GM12878 (cell line): ENCODE results near the gene CIRBP. TPM values are rescaled to one million over a fixed set of nuclear protein-coding genes. Genes with fewer than 3 reads are reported as not detected.
A peak's percentile ranks its signal among the peaks of the same experiment; 100 is the strongest.

ENCODE experiments used
- ATAC-seq: fragments of 200-7000 bp; cut with Tn5 transposase; 3 replicates; pipeline ENCODE4 v1.9.1; 2020; ENCODE audit warnings: mild to moderate bottlenecking, moderate library complexity
- BruUV-seq: library from RNA; stranded (reverse); fragments of 400-500 nt; replicated peaks from 2 replicates; lab custom pipeline; 2021; lab: Mats Ljungman, UMichigan
- CTCF ChIA-PET: fragments of 300-600 bp; sonication (Branson Sonifier 250); formaldehyde crosslinking; extraction: SDS; loops from one replicate; lab custom pipeline; 2021; ENCODE audit warnings: inconsistent platforms; lab: Yijun Ruan, JAX
- POLR2A ChIA-PET: fragments of 350-600 bp; formaldehyde crosslinking; extraction: SDS; loops from one replicate; lab custom pipeline; 2021; ENCODE audit warnings: inconsistent platforms; lab: Charles Lee
- RAD21 ChIA-PET: fragments of 300-600 bp; sonication (Branson Sonifier 250); formaldehyde crosslinking; loops from one replicate; lab custom pipeline; 2023; ENCODE audit warnings: antibody characterized with exemption; ENCODE audit not compliant: unreplicated experiment; lab: Charles Lee
- SMC1A ChIA-PET: fragments of 300-600 bp; sonication (Branson Sonifier 250); formaldehyde crosslinking; loops from one replicate; lab custom pipeline; 2023; ENCODE audit not compliant: unreplicated experiment, uncharacterized antibody; lab: Charles Lee
- DNase-seq: peaks from one replicate; pipeline ENCODE4 v3.0.0-alpha.2; 2011; ENCODE audit warnings: low read depth, low spot score
- FAIRE-seq: peaks from 3 replicates; lab custom pipeline; 2011; peaks lifted over from hg19 to GRCh38; lab: Jason Lieb, UNC
- H2AFZ ChIP-seq: 2 replicates; pipeline ENCODE4 v1.6.0; 2011; ENCODE audit warnings: low read depth, low read length, control low read depth; ENCODE audit not compliant: control insufficient read depth
- H3K27ac ChIP-seq: 2 replicates; pipeline ENCODE4 v1.5.1; 2011; ENCODE audit warnings: control low read depth; ENCODE audit not compliant: control insufficient read depth, insufficient read depth
- H3K27me3 ChIP-seq, 2 experiments: replicated peaks in 1 of 2; 2 replicates each; pipeline versions ENCODE4 v1.6.0 to v1.6.1; 2011; ENCODE audit warnings: low read length in 1 of 2; ENCODE audit not compliant: control insufficient read depth in 2 of 2, insufficient read depth in 2 of 2
- H3K36me3 ChIP-seq, 2 experiments: 2 replicates each; pipeline ENCODE4 v1.5.1; 2011; ENCODE audit warnings: low read length in 1 of 2; ENCODE audit not compliant: control insufficient read depth in 2 of 2, insufficient read depth in 2 of 2
- H3K4me1 ChIP-seq: 2 replicates; pipeline ENCODE4 v1.6.1; 2011; ENCODE audit warnings: mild to moderate bottlenecking, low read length, moderate library complexity, mixed read lengths; ENCODE audit not compliant: control insufficient read depth, insufficient read depth
- H3K4me2 ChIP-seq: 2 replicates; pipeline ENCODE4 v1.6.0; 2011; ENCODE audit warnings: control low read depth; ENCODE audit not compliant: control insufficient read depth, insufficient read depth
- H3K4me3 ChIP-seq: fragments of 200-600 bp; sonication (generic); 2 replicates; pipeline ENCODE4 v1.5.1; 2016
- H3K79me2 ChIP-seq: 2 replicates; pipeline ENCODE4 v1.6.0; 2011; ENCODE audit warnings: low read length; ENCODE audit not compliant: control insufficient read depth, insufficient read depth
- H3K9ac ChIP-seq: 2 replicates; pipeline ENCODE4 v1.8.0; 2011; ENCODE audit warnings: low read length, control low read depth, mixed read lengths; ENCODE audit not compliant: control insufficient read depth, insufficient read depth
- H3K9me3 ChIP-seq: replicated peaks from 3 replicates; pipeline ENCODE4 v1.5.1; 2011; ENCODE audit warnings: mild to moderate bottlenecking, low read length; ENCODE audit not compliant: control insufficient read depth, insufficient read depth
- H4K20me1 ChIP-seq: 2 replicates; pipeline ENCODE4 v1.6.0; 2011; ENCODE audit not compliant: control insufficient read depth, insufficient read depth
- EGR1 ChIP-seq, 2 experiments: IDR thresholded peaks; 1 replicate in 1 of 2; 2 replicates in 1 of 2; pipeline ENCODE4 v1.6.1; 2011 to 2012; ENCODE audit warnings: low read depth in 2 of 2, low read length in 2 of 2, borderline replicate concordance in 1 of 2, mild to moderate bottlenecking in 1 of 2, moderate library complexity in 1 of 2
- NR2C1 ChIP-seq: fragments of 450-650 bp; IDR thresholded peaks from 2 replicates; pipeline ENCODE4 v1.6.1; 2017; ENCODE audit warnings: antibody characterized with exemption, mild to moderate bottlenecking, moderate library complexity
- NRF1 ChIP-seq: conservative IDR thresholded peaks from 2 replicates; pipeline ENCODE4 v1.6.1; 2011; ENCODE audit warnings: mild to moderate bottlenecking, low read depth, low read length, improper control_type of control experiment
- PBX3 ChIP-seq: IDR thresholded peaks from 2 replicates; pipeline ENCODE4 v1.6.1; 2011; ENCODE audit warnings: mild to moderate bottlenecking, low read depth, low read length, moderate library complexity; ENCODE audit not compliant: insufficient replicate concordance
- PKNOX1 ChIP-seq: fragments of 450-650 bp; IDR thresholded peaks from 2 replicates; pipeline ENCODE4 v1.6.1; 2016; ENCODE audit warnings: mild to moderate bottlenecking
- SKIL ChIP-seq: fragments of 450-650 bp; IDR thresholded peaks from 2 replicates; pipeline ENCODE4 v1.6.1; 2017; ENCODE audit warnings: mild to moderate bottlenecking, low read depth, inconsistent platforms; ENCODE audit not compliant: poor library complexity, severe bottlenecking
- SPI1 ChIP-seq: IDR thresholded peaks from 2 replicates; pipeline ENCODE4 v1.6.1; 2011; ENCODE audit warnings: low read depth, mild to moderate bottlenecking, low read length, moderate library complexity, borderline replicate concordance; ENCODE audit not compliant: insufficient read depth
- SRF ChIP-seq, 2 experiments: IDR thresholded peaks; 2 replicates each; pipeline ENCODE4 v1.6.1; 2011; ENCODE audit warnings: low read depth in 2 of 2, low read length in 2 of 2, mild to moderate bottlenecking in 1 of 2, moderate library complexity in 1 of 2
- ZNF622 ChIP-seq: fragments of 450-650 bp; IDR thresholded peaks from 2 replicates; pipeline ENCODE4 v1.6.1; 2017; ENCODE audit warnings: mild to moderate bottlenecking, inconsistent platforms
- WGBS: methylation state at CpG from one replicate; pipeline ENCODE4 v1.1.6; 2016; ENCODE audit warnings: low lambda C conversion rate; ENCODE audit not compliant: insufficient replicate concordance, insufficient coverage; ENCODE audit errors: missing lambda C conversion rate; 5-methylcytosine and 5-hydroxymethylcytosine counted together
- in situ Hi-C: fragments of 300-500 bp; cut with MboI; formaldehyde crosslinking; loops from 9 replicates; pipeline ENCODE4 v1.14.3; 2018; ENCODE audit warnings: mixed read lengths
- intact Hi-C: fragments of 100-400 bp; cut with micrococcal nuclease; formaldehyde crosslinking; loops from one replicate; pipeline ENCODE4 v1.14.2; 2022; ENCODE audit not compliant: unreplicated experiment
- polyA plus RNA-seq, 11 experiments: library from polyadenylated mRNA; depleted of rRNA in 4 of 11; unstranded in 6 of 11; stranded (reverse) in 5 of 11; fragments of >200 nt; fragmentation: Nextera tagmentation in 4 of 11; fragmentation: Illumina TruSeq in 1 of 11; extraction: Ambion mirVana in 4 of 11; extraction: Trizol in 1 of 11; gene quantifications; 1 replicate in 1 of 11; 2 replicates in 10 of 11; pipeline versions ENCODE4 v1.2.1 to v1.2.3, GENCODE V29; 2011 to 2016; ENCODE audit warnings: inconsistent platforms in 2 of 11, missing spikeins in 2 of 11, low read depth in 1 of 11
- total RNA-seq, 4 experiments: library from RNA; depleted of rRNA in 3 of 4; stranded (reverse); fragments of >200 nt in 3 of 4; fragmentation: Illumina TruSeq in 1 of 4; extraction: Trizol in 1 of 4; gene quantifications; 2 replicates each; pipeline versions ENCODE4 v1.2.1 to v1.2.3, GENCODE V29; 2013 to 2021
- TF ChIP-seq, protein P1 (sequence below), 3 experiments: IDR thresholded peaks in 2 of 3; conservative IDR thresholded peaks in 1 of 3; 2 replicates each; pipeline ENCODE4 v1.5.1; 2011; ENCODE audit warnings: low read depth in 3 of 3, low read length in 3 of 3, mild to moderate bottlenecking in 3 of 3, control low read depth in 2 of 3, moderate library complexity in 2 of 3, inconsistent platforms in 1 of 3, mixed read lengths in 1 of 3; ENCODE audit not compliant: control insufficient read depth in 2 of 3, insufficient read depth in 1 of 3; ENCODE audit errors: extremely low read depth in 1 of 3

CIRBP gene
- total and polyA plus RNA-seq, 10 of the 15 experiments (the other 5 are each of a cell fraction or from before 2014, with no cell fraction given), result 27.6 to 335 (median 229) TPM

DNA sequence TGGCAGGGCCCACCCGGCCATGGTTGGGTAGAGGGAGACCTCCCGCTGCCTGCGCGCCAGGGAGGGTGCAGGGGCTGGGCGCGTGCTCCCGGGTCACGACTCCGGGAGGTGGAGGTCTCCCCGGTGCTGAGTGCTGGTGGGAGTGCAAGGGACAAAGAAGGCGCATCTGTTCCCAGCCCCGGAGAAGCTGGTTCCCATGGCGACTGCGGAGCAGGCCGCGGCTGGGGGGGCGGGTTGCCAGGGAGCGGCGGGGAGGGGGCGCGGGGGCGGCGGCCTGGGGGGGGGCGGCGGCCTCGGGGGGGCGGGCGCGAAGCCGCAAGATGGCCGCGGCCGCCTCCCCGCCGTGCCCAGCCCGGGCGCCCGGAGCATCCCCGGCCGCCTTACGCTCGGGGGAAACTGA, 32.6 kb upstream of the CIRBP start:
- TF ChIP-seq SRF (IDR thresholded peaks at IDR 0.05; ENCODE audit: low read depth in 2 of 2, low read length in 2 of 2), result no peak
- TF ChIP-seq, protein P1, sequence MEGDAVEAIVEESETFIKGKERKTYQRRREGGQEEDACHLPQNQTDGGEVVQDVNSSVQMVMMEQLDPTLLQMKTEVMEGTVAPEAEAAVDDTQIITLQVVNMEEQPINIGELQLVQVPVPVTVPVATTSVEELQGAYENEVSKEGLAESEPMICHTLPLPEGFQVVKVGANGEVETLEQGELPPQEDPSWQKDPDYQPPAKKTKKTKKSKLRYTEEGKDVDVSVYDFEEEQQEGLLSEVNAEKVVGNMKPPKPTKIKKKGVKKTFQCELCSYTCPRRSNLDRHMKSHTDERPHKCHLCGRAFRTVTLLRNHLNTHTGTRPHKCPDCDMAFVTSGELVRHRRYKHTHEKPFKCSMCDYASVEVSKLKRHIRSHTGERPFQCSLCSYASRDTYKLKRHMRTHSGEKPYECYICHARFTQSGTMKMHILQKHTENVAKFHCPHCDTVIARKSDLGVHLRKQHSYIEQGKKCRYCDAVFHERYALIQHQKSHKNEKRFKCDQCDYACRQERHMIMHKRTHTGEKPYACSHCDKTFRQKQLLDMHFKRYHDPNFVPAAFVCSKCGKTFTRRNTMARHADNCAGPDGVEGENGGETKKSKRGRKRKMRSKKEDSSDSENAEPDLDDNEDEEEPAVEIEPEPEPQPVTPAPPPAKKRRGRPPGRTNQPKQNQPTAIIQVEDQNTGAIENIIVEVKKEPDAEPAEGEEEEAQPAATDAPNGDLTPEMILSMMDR (IDR thresholded peaks at IDR 0.05 in 2 of 3, conservative IDR thresholded peaks at IDR 0.05 in 1 of 3; ENCODE audit: control insufficient read depth in 2 of 3, extremely low read depth in 1 of 3, insufficient read depth in 1 of 3, low read depth in 3 of 3, low read length in 3 of 3), result no peak
- TF ChIP-seq PKNOX1, result no peak
- no peak for TF ChIP-seq NR2C1
- no peak for TF ChIP-seq SKIL
- no peak for TF ChIP-seq ZNF622
- no peak for TF ChIP-seq SPI1
- no peak for TF ChIP-seq NRF1
- TF ChIP-seq EGR1 (IDR thresholded peaks at IDR 0.05; ENCODE audit: borderline replicate concordance in 1 of 2, low read depth in 2 of 2, low read length in 2 of 2), result no peak
- TF ChIP-seq PBX3, result no peak
- Histone ChIP-seq H3K36me3 (no peaks in the 10 kb centered on the region), H3K4me3 (no peak overlapping the region), H3K4me1 (peaks cover 8% of the 10 kb centered on the region; the same call in 1 of the 2 replicates), H3K9me3 (no peaks in the 10 kb centered on the region; the same call in 2 of the 3 replicates), H3K79me2 (no peaks in the 10 kb centered on the region), H3K9ac (no peak overlapping the region), H3K27me3 (peaks cover 0 to 10% of the 10 kb centered on the region in 2 experiments; a peak in 3 of 4 replicates), H2AFZ (no peak overlapping the region), H4K20me1 (no peaks in the 10 kb centered on the region), H3K27ac (no peak overlapping the region), H3K4me2 (0 out of 2 replicates have a peak overlapping the region, but pooled peaks have one; percentile 15)
- in situ Hi-C loops (no loop called here), intact Hi-C loops (no loop called here)
- FAIRE-seq (no peak), ATAC-seq (no peak), DNase-seq (no peak)
- ChIA-PET CTCF (no interaction called here), POLR2A (interaction anchor here (0.6 kb wide), 1 partner anchor 150 kb away, joined by 3 read pairs; no protein-coding TSS in a partner anchor), RAD21 (interaction anchor here (0.6 kb wide), 1 partner anchor 123 kb away, joined by 3 read pairs; no protein-coding TSS in a partner anchor), SMC1A (no interaction called here)
- BruUV-seq, result no TSS peak
- WGBS, result 5% methylated on average over 12 of the region's 42 CpGs
